PFSK-1 (cell line): Measurements from ENCODE around the gene MYLIP.

ENCODE experiments used
- REST ChIP-seq, 2 experiments: IDR thresholded peaks; 2 replicates each; pipeline versions ENCODE4 v1.6.1 to v1.8.0; 2011 to 2012; ENCODE audit warnings: low read depth in 2 of 2, low read length in 2 of 2, control low read depth in 1 of 2, inconsistent platforms in 1 of 2, mild to moderate bottlenecking in 1 of 2, moderate library complexity in 1 of 2; ENCODE audit not compliant: insufficient read depth in 1 of 2
- TAF1 ChIP-seq: IDR thresholded peaks from 2 replicates; pipeline ENCODE4 v1.6.1; 2012; ENCODE audit warnings: low read length, control low read depth, borderline replicate concordance; ENCODE audit not compliant: insufficient read depth

GRCh38 chr6:16187176-16187575 is 58.3 kb downstream of the MYLIP start:
- TF ChIP-seq REST (IDR thresholded peaks at IDR 0.05; ENCODE audit: insufficient read depth in 1 of 2, low read depth in 2 of 2, low read length in 2 of 2) (no peak), TAF1 (no peak)
